ENCODE results near the gene CFAP92.

CFAP92 gene

GRCh38 chr3:128991355-128991895 is 2.5 kb downstream of the CFAP92 start:
- DNase-seq (ENCODE audit: low read depth in 4 of 4, low spot score in 1 of 4): no peak

GRCh38 chr3:128988286-128988685 is 5.6 kb downstream of the CFAP92 start:
- no peak for DNase-seq (ENCODE audit: low read depth in 4 of 4, low spot score in 1 of 4)

- no peak for DNase-seq (ENCODE audit: low read depth in 4 of 4, low spot score in 1 of 4)
Measured at GRCh38 chr3:128987302-128988100, 6.4 kb downstream of the CFAP92 start.

GRCh38 chr3:128984596-128984995 is 9.3 kb downstream of the CFAP92 start:
- no peak for DNase-seq (ENCODE audit: low read depth in 4 of 4, low spot score in 1 of 4)

- no peak for DNase-seq (ENCODE audit: low read depth in 4 of 4, low spot score in 1 of 4)
Measured at GRCh38 chr3:128983293-128984069, 10.4 kb downstream of the CFAP92 start.

GRCh38 chr3:128975276-128975675 is 18.6 kb downstream of the CFAP92 start:
- DNase-seq (ENCODE audit: low read depth in 4 of 4, low spot score in 1 of 4): no peak

- DNase-seq (ENCODE audit: low read depth in 4 of 4, low spot score in 1 of 4): no peak
Measured at GRCh38 chr3:128973988-128974564, 19.8 kb downstream of the CFAP92 start.

GRCh38 chr3:128971421-128972100 is 22.3 kb downstream of the CFAP92 start:
- no peak for DNase-seq (ENCODE audit: low read depth in 4 of 4, low spot score in 1 of 4)

- no peak for DNase-seq (ENCODE audit: low read depth in 4 of 4, low spot score in 1 of 4)
Measured at GRCh38 chr3:128970740-128971047, 23.2 kb downstream of the CFAP92 start.

- peak; percentile 29 to 39 (median 36) for DNase-seq (ENCODE audit: low read depth in 4 of 4, low spot score in 1 of 4)
Measured at GRCh38 chr3:128969993-128970739, 23.7 kb downstream of the CFAP92 start.

- DNase-seq (ENCODE audit: low read depth in 4 of 4, low spot score in 1 of 4): no peak
Measured at GRCh38 chr3:128967748-128968355, 26.0 kb downstream of the CFAP92 start.

- no peak for DNase-seq (ENCODE audit: low read depth in 4 of 4, low spot score in 1 of 4)
Measured at GRCh38 chr3:128965818-128966217, 28.1 kb downstream of the CFAP92 start.

GRCh38 chr3:128965280-128965679 is 28.6 kb downstream of the CFAP92 start:
- no peak for DNase-seq (ENCODE audit: low read depth in 4 of 4, low spot score in 1 of 4)

GRCh38 chr3:128956440-128956839 is 37.4 kb downstream of the CFAP92 start:
- no peak for DNase-seq (ENCODE audit: low read depth in 4 of 4, low spot score in 1 of 4)

GRCh38 chr3:128950223-128950938 is 43.5 kb downstream of the CFAP92 start:
- no peak for DNase-seq (ENCODE audit: low read depth in 4 of 4, low spot score in 1 of 4)

- DNase-seq (ENCODE audit: low read depth in 4 of 4, low spot score in 1 of 4): no peak
Measured at GRCh38 chr3:128949158-128949557, 44.7 kb downstream of the CFAP92 start.

GRCh38 chr3:128946411-128946810 is 47.5 kb downstream of the CFAP92 start:
- no peak for DNase-seq (ENCODE audit: low read depth in 4 of 4, low spot score in 1 of 4)

GRCh38 chr3:128945878-128946175 is 48.0 kb downstream of the CFAP92 start:
- DNase-seq (ENCODE audit: low read depth in 4 of 4, low spot score in 1 of 4): no peak

GRCh38 chr3:128945041-128945877 is 48.6 kb downstream of the CFAP92 start:
- DNase-seq (ENCODE audit: low read depth in 4 of 4, low spot score in 1 of 4): no peak
